NCI-H2227 treated with DMSO at 0.1 percent for 48 hours (cell line): ENCODE measurements around the gene TSGA10.
"Not testable (repeated sequence)": the region's sequence is repeated elsewhere in the genome, so short reads cannot be mapped to it uniquely, and the experiment has no call there.

Experiments used
- DNase-seq: peaks from one replicate; lab custom pipeline; 2025; lab: John Stamatoyannopoulos, UW

The TSGA10 gene

GRCh38 chr2:99154643-99155536, at the start of gene TSGA10, which contains the start of gene LIPT1:
TSGA10 (minus strand) TSS chr2:99154942; CDS start chr2:99109439, 45,503 bp downstream.
LIPT1 (plus strand) TSS chr2:99154967; CDS start chr2:99161958, 6,991 bp downstream.
- DNase-seq: peak; percentile 86

GRCh38 chr2:99201959-99202678, 47.4 kb upstream of the TSGA10 start:
- no peak for DNase-seq

GRCh38 chr2:99200076-99200800, 45.5 kb upstream of the TSGA10 start:
- DNase-seq: no peak

DNA sequence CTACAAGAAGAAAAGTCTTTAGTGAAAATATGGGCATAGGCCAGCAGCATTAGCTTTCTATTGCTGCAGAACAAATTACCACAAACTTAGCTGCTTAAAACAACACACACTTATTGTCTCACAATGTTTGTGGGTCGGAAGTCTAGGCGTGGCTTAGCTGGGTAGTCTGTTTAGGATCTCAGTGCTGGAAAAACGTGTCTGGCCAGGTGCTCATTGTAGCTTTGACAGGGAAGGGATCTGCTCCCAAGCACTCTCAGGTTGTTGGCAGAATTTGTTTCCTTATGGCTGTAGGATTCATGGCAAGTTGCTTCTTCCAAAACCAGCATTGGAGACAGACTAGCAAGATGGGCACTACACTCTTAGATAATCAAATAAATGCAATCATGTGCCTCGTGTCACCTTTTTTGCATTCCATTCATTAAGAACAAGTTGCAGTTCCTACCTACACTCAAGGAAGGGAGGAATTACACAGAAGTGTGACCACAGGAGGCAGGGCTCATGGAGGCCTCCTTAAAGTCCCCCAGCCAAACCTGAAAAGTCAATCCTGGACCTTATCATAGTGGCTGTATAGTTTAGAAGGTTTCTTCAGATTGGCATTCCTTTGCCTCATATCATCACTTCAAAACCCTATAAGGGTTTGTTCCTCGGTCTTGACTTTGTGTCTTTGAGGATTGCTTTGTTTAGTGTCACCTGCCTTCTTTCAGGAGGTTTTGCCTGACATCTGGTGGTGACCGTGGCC, 43.5 kb upstream of the TSGA10 start:
- no peak for DNase-seq

GRCh38 chr2:99192364-99192763, 37.6 kb upstream of the TSGA10 start:
- not testable (repeated sequence) for DNase-seq

DNA sequence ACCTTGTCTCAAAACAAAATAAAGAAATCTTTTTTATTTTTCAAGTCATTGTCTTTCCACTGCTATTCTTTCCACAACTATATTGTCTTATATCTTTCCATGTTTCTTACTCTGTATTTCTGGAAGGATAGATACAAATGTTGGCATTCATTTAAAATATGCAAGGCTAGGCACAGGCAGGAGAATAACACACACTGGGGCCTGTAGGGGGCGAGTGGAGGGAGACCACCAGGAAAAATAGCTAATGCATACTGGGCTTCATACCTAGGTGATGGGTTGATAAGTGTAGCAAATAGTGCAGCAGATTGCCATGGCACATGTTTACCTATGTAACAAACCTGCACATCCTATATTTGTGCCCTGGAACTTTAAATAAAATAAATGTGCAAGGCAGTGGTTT, 35.8 kb upstream of the TSGA10 start:
- DNase-seq: no peak

DNA sequence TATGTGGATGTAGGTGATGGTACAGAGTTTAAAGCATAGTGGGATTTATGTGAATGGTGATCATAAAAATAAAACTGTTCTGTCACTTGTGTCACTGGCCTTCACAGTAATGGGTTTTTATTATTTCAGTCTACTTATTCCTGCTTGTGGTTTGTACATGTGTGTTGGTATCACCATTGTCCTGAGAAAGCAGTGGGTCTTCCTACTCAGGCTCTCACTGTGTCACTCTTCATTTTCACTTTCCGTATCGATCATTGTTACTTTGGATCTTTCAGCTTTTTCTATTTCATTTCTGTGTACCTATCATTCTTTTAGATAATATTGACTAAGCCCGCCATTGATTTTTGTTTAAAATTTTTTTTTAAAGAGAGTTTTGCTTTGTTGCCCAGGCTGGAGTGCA, 33.6 kb upstream of the TSGA10 start:
- no peak for DNase-seq

DNA sequence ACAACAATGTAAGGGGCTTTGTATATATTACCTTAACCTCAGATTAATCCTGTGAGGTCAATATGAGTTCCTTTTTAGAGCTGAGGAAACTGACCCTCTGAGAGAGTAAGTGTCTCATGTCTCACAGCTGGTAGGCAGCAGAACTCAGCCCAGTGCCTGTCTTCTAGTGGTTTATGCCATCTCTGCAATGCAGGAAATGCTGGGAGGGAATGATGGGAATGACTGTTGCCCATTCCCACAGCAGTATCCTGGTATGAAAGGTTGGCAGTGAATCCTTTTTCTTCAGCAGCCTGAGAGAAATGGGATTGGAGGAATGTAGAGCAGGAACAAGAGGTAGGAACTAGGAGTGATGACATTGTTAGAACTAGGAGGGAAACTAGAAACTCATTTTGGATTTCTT, 32.3 kb upstream of the TSGA10 start:
- no peak for DNase-seq

DNA sequence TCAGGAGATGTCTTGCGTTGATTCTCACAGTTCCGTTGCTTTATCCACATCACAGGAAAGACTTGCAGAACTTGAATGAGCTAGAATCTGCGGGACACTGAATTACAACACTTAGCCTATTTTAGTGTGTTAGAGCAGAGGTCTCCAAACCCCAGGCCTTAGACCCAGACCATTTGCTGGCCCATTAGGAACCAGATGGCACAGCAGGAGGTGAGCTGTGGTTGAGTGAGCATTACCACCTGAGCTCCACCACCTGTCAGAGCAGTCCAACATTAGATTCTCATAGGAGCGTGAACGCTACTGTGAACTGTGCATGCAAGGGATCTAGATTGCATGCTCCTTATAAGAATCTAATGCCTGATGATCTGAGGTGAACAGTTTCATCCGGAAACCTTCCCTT, 30.1 kb upstream of the TSGA10 start:
- DNase-seq: no peak

- no peak for DNase-seq
Measured at GRCh38 chr2:99183025-99183424, 28.3 kb upstream of the TSGA10 start.

GRCh38 chr2:99181624-99182000, 26.9 kb upstream of the TSGA10 start:
- no peak for DNase-seq

- peak; percentile 95 for DNase-seq
Measured at GRCh38 chr2:99180755-99181623, 26.2 kb upstream of the TSGA10 start, which contains the start of the genes MITD1 and MRPL30. MITD1 (minus strand) TSS chr2:99181058; CDS start chr2:99180981, 77 bp downstream. MRPL30 (plus strand) TSS chr2:99181184; CDS start chr2:99186204, 5,020 bp downstream.

GRCh38 chr2:99171377-99172140, 16.8 kb upstream of the TSGA10 start:
- no peak for DNase-seq

DNA sequence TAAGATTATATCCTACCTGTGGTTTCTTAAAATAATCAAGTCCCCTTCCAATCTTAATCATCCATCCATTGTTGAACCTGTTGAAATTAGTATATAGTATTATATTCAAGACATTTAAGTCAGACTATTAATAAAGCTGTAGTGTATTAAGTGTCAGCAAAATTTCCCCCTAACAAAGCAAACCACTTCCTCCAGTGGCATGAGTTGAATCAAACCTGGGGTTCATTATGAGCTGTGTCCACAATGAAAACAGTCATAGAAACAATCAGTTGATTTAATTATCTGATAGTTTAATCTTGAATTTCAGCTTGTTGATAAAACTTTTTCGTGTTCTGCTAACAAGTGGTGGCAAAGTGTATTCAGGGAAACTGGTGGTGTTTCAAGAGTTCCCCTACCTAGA, 14.8 kb upstream of the TSGA10 start:
- no peak for DNase-seq

DNA sequence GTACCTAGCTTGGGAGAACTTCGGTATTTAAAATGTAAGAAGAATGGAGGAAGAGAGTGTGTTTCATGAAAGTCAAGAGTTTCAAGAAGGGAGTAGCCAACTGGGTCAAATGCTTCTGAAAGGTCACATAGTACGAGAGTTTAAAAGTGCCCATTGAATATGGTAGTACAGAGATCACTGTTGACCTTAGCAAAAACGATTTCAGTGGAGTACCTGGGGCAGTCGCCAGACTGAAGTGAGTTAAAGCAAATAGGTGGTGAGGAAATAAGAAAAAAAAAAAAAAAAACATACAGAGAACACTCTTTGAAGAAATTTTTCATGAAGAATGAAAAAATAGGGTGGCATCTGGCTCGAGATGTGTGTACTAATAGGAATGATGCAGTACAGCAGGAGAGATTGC, 11.5 kb upstream of the TSGA10 start:
- no peak for DNase-seq

DNA sequence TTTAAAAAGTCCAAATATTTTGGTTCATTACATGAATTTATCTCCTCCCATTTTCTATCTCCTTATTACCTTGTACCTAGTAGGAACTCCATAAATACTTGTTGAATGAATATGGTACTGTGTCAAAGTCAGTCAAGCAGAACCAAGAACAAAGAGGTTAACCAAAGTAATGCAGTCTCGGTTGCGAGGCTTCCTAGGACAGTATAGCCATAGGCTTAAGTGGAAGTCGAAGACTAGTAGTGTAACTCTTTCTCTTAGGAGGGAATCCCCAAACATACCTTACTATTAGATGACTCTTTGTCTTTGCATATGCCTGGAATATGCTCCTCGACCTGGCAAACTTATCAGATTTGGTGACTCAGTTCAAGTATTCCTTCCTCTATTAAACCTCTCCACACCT, 4.9 kb upstream of the TSGA10 start:
- no peak for DNase-seq

- no peak for DNase-seq
Measured at GRCh38 chr2:99158599-99158998, 3.9 kb upstream of the TSGA10 start.

DNA sequence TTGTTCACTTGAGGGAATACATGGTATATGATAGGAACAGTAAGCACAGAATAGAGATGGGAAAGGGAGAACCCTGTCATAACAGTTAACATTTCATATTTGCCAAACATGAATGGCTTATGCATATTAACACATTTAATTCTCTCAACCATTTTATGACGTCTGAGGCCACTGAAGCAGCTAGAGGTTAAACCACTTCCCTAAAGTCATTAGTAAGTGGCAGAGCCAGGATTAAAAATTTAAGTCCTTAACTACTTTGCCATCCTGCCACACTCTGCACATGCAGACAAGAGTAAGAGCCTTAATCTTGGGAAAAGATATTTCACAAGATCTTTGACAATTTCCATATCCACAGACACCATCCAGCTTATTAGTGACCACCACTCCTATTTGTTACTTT, 2.1 kb upstream of the TSGA10 start:
- DNase-seq: no peak

DNA sequence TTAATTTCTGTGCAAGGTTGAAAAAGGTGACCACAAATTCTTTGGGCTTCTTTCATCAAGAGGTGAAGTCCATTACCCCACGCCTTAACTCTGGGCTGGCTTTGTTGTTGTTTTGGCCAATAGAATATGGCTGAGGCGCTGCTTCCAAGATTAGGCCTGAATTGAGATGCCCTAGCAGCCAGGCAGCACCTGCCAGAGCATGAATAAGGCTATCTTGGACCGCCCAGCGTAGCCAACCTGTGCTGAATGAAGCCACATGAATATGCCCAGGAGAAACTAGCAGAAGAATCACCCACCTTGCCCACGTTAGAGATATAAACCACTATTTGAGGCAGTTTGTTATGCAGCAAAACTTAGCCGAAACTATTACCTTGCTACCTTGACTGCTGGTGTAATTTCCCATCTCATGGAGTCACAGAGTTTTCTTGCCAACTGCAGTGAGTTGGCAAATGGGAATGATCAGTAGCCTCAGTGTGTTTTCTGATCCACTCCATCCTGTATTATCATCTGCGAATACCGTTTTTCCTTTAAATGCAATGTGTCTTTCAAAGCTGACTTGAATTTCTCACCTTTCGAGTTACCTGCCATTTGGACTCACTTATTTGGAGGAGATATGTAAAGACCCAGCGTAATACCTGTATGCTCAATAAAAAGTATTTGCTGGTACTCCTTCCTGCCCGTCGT, 679 bp downstream of the TSGA10 start:
- peak; percentile 10 for DNase-seq
